DMS153 treated with DMSO at 0.1 percent for 48 hours (cell line): Measurements from ENCODE around the gene TMEM164.
"Not testable (repeated sequence)": the region's sequence is repeated elsewhere in the genome, so short reads cannot be mapped to it uniquely, and the experiment has no call there.

Source experiments
- DNase-seq: peaks from one replicate; lab custom pipeline; 2025; ENCODE audit not compliant: unreplicated experiment; lab: John Stamatoyannopoulos, UW

Gene TMEM164

DNA sequence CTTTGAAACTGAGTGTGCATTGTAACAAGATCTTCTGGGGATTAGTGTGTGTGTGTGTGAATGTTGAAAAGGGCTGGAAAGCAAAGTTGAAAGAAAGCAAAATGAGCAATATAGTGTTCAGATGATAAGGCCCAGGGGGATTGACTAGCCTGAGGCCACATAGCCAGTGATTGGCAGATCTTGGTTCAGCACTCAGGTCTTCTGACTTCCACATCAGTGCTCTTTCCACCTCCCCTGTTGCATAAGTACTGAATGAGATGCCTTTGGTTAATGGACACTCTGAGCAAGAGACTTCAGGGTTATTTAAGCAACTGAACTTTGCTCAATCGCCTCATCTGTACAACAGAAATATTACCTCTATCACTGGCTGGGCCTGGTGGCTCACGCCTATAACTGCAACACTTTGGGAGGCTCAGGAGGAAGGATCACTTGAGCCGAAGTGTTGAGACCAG is 120.4 kb downstream of the TMEM164 start:
- DNase-seq, result no peak

DNA sequence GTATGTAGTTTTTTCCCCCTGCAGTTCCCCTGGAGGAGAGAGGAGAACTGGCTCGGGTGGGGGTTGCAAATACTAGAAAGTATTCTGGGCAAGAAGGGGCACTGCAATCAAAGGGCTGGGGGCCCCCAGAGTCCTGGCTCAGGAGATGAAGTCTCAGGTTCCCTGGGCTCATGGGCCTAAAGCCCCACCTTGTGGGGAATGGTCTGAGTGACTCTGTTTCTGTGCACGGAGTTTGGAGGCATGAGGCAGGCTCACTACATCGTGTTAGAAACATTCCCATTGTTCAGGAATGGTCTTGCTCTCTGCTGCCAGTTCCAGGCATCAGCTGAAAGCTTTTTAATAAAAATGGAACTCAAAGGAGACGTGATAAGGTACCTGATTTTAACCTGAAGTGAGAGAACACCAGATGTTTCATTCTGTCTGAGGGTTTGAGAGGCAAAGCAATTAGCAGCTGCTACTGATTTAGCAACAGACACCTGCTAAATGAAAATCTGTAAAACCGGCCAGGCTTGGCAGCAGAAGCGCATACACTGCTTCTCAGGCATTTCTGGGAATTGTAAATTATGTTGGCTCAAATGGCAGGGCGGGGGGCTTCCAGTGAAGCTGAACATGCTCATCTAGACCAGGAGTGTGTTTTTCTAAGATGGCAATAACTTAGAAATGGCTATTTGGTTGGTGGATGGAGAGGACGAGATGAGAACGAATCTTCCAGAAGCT is 122.7 kb downstream of the TMEM164 start:
- DNase-seq, result no peak

DNA sequence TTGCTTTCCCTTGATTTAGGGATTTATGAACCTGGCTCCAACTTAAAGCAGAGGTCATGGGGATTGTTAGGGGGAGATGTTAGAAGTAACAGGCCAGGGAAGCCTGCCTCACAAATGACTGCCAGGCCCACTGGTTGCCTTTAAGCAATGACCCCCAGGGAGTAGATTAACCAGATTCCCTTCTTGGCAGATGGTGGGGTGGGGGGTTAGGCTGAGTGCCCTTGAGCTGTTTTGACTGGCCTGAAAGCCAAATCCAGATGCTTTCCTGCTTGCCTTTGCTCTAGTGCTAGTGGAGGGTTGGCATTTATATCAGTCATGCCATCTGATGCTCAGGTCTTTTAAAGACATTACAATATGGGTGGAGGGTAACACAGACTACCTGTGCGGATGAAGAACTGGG is 128.1 kb downstream of the TMEM164 start:
- no peak for DNase-seq

DNA sequence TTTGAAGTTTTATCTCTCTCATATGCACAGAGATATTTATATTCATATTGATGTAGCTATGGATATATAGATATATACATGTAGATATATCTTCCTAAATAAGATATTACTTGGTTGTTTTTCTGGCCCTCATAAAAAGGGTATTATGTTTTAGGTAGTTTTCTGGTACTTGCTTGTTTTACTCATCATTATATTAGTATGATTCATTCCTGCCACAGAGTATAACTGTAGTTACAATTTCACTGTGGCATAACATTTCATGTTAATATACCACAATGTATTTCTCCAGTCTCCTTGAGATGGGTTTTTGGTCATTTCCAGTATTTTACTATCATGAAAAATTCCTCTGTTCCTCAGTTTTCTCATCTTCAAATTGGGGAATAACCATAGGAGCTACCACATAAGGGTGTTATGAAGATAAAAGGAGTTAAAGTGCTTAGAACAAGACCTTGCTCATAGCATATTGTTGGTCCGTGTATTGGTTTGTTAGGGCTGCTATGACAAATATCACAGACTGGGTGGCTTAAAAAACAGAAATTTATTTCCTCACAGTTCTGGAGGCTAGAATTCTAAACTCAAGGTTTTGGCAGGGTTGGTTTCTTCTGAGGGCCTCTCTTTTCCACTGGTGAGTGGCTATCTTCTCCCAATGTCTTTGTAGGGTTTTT is 129.7 kb downstream of the TMEM164 start:
- no peak for DNase-seq

DNA sequence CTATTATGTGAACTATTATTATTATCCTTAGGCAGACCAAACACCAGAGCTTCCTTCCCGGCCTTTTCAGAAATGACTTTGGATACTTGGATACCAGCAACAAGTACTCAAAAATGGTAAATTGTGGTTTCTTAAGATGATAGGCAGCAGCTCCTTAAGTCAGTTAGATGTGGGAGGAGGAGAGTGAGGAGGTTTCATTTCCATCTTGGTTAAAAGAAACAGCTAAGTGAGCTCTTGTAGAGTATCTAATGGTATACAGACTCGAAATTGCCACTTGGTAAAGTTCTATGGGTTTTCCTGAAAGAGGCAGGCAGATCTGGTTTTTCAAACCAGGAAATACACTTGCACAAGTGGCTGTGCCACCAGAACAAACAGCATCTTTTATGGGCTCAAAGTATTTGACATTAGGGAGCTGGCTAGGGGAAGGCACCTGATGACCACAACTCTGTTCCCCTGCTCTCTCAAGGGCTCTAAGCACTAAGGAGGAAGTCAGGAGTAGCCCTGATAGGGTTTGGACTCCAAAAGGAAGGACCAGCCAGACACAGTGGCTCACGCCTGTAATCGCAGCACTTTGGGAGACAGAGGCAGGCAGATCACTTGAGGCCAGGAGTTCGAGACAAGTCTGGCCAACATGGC is 130.9 kb downstream of the TMEM164 start:
- no peak for DNase-seq

DNA sequence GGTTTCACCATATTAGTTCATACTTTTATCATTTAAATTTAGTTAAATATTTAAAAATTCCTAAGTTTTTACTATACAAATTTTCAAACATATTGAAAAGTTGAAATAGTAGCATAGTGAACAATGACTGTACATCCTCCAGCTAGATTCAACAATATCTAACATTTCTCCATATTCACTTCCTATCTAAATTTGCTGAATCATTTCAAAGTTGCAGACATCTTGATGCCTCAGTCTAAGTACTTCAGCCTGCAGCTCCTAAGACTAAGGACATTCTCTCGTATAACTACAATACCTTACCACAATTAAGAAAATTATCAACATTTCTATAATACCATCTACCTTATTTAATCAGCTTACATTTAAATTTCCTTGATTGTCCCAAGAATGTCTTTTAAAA is 132.7 kb downstream of the TMEM164 start:
- no peak for DNase-seq

DNA sequence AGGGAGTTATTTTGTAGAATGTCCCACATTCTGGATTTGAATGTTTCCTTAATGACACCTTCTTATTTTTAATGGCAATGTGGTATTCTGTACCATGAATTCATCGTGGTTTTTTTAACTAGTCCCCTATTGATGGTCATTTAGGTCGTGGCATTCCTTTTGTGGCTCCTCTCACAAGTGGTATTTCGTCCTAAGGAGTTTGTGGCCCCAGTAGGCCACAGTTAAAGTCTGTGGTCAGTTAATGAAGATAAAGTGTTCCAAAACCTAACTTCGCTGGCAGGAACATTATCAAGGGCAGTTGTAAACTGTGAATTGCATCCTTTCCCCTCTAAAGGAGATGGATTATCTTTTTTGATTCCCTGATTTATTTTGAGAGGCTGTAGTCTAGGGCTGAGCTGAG is 133.2 kb downstream of the TMEM164 start:
- DNase-seq, result no peak

DNA sequence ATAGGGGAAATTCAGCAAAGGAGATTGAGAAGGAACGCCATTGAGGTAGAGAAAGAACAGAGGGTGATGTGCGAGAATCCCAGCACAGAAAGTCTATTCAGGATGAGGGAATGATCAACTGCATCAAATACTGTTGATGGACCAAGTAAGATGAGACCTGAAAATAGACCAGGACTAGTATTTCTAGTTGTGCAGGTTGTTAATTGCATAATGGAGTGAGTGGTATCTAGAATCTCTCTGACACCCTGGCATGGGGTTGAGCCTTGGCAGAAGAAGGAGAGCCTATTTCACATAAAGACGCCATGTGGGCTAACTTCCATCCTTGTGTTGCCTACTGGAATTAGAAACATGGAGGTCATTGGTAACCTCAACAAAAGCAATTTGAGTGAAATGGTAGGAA is 135.6 kb downstream of the TMEM164 start:
- DNase-seq, result no peak

DNA sequence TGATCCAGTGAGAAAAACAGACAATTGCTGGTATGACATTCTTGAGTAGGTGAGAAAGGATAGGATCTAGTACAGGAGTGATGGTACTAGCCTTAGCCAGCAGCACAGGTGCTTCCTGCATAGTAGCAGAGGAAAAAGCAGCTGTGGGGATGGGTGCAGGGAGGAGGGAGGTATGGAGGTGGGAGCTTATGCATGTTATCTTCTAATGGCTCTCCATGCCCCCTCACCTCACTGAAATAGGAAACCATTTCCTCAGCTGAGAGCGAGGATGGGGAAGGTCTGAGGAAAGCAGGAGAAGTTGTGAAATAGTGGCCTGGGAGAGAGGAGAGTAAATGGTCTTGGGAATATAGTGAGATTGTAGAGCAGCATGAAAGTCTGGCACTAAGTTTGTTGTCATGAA is 136.3 kb downstream of the TMEM164 start:
- DNase-seq, result no peak

DNA sequence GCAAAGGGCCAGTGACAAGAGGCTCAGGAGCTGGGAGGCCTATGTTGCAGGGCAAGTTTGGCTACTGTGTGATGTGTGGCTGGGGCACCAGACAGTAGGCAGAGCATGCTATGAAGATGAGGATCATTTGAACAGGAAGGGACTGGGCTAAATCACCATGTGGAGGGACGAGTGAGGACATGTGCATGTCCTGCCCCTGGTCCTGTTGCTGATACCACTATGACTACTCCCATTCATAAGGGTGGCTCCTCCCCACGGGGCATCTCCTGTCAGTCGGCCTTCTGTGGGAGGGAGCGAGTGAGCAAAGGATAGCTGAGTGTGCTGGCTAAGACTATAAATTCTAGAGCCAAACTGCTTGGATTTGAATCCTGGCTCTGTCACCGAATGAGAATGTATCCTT is 139.2 kb downstream of the TMEM164 start:
- DNase-seq, result no peak

DNA sequence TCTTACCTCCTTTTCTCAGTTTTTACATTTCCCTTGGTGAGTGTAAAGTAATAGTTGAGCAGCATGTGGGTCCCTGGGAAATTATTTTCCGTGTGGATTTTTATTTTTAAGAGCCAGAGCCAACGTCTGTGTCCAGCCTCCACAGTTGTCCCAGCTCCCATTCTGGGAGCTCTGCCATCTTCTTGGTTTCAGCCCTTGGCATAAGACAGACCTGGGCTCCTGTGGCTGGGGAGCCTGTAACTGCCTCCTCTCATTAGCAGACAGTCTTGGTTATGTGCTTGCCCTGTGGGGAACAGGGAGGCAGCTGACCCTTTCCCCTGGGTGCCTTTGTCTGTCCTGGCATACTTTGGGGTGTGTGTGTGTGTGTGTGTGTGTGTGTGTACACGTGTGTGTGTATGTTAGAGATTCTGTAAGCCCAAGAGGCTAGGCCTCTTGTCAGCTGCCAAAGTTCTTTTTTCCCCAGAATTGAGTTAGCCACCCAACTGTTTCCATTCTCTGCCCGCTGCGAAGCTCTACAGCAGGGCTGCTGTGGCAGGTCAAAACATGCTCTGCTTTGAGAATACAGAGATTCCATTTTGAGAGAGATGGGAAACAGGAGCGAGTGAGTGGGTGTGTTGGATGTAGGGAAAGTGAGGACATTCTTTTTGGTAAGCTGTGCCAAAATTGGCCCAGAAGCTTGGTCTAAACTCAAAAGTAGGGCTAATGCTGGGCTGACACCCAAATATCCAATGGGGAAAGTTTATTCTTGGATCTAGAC is 140.7 kb downstream of the TMEM164 start:
- no peak for DNase-seq

DNA sequence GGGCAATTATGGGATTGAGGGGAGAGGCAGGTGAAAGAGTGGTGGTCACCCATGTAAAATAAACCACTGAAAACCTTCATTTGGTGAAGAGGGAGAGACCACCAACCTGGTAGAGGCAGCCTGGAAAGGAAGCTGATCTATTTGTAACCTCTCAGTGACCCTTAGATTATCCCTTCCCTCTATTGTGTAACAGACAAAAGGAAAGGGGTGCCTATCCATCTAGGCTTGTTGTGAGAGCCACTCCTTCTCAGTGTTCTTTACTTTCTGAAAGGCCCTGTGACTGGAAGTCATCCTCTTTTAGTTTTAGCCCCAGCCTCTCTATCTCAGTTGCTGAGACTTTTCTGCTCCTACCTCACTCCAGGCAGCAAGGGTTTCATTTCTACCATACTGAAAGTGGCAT is 142.4 kb downstream of the TMEM164 start:
- no peak for DNase-seq

DNA sequence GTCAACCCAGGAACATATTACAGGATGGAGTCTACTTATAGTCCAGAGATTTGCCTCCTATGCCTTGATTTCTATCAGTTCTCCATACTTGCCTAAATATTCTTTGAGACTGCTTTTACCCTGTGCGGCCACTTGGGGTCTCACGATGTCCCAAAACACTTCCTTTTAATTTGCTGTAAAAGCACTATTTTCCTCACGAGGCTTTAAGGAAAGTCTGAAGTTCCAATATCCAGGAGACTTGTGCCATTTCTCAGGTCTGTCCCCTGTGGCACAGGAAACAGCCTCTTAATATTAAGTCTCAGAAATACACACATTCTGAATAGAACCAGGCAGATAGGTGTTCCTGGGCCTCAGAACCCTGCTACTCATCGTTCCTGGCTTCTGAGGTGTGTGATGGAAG is 142.9 kb downstream of the TMEM164 start:
- no peak for DNase-seq

DNA sequence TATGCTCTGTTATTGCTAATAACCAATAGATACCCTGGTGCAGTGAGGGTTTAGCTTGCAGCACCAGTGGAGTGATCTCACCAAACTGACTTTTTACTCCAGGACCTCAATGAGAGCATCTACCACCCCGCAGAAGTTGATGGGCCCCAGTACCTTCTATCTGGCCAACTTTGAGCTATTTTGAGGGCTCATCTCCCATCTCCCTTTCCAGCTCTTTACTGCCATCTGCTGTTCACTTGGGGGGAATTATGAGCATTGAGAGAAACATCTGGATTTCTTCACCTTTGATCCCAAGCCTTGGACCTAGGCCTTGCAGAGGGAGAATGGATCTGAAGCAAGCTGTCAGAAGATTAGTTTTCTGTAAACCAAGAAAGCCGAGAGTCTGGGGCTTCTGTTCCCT is 143.6 kb downstream of the TMEM164 start:
- DNase-seq, result no peak

DNA sequence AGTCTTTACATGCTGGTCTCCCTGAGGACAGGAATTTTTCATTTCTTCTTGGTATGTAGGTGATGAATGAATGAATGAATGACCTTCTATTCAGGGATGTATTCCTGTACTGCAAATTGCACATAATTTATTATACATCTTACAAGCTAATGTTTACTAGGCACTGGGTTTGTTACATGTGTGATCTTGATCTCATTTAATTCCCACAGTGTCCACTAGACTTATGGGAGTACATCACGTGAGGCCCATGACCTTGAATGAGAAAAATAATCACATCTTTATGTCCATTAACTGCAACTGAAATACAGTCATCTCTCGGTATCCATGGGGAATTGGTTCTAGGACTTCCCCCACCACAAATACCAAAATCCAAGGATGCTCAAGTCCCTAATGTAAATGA is 150.3 kb downstream of the TMEM164 start:
- DNase-seq, result no peak

DNA sequence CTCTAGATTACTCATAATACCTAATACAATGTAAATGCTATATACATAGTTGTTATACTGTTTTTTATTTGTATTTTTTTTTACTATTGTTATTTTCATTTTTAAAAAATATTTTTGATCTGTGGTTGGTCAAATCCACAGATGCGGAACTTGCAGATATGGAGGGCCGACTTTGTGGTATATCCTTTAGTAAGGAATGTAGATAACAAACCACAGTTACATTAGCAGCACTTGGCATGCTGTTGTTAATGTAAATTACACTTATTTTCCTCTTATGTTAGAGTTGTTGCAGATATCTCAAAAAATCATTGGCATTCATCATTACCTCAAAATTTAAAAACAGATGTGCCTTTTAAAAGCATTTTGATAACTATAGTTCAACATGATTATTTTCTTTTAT is 151.0 kb downstream of the TMEM164 start:
- no peak for DNase-seq

DNA sequence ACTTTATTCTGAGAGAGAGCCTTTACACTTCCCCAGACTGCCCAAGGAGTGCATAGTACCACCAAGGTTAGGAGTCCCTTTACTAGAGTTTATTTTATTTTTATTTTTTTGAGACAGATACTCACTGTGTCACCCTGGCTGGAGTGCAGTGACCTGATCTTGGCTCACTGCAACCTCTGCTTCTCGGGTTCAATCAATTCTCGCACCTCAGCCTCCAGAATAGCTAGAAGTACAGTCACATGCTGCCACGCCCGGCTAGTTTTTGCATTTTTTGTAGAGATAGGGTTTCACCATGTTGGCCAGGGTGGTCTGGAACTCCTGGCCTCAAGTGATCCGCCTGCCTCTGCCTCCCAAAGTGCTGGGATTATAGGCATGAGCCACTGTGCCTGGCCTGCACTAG is 151.4 kb downstream of the TMEM164 start:
- not testable (repeated sequence) for DNase-seq

DNA sequence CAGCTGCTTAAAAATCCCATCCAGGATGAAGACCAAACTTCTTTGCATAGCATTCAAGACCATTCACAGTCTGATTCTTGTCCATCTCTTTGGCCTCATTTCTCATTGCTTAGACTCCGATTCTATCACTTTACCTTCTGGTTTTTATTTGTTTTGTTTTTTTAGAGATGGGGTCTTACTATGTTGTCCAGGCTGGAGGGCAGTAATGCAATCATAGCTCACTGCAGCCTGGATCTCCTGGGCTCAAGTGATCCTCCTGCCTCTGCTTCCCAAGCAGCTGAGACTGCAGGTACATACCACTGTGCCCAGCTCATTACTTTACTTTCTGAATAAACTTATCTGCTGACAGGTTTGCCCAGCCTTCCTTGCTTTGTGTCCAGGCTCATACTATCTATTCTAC is 152.8 kb downstream of the TMEM164 start:
- DNase-seq, result no peak

DNA sequence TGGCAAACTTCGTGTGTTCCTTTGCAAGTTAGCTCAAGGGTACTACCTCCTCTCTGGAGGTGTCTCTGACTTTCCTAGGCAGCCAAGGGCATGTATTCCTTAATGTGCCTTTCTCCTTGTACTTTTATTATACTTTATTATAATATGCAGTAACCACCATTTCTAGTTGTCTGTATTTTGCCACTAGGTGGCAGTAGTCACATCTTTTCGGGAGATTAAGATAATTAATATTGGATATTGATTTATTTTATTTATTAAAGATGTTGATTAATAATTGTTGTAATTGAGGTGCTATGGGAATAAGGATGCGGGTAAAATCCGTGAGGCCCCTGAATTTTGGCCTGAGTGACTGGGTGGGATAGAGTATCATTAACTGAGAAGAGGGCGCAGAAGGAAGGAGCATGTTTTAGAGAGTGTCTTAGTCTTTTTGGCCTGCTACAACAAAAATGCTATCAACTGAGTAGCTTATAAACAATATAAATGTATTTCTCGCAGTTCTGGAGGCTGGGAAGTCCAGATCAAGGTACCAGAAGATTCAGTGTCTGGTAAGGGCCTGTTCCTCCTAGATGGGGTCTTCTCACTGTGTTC is 153.3 kb downstream of the TMEM164 start:
- no peak for DNase-seq

DNA sequence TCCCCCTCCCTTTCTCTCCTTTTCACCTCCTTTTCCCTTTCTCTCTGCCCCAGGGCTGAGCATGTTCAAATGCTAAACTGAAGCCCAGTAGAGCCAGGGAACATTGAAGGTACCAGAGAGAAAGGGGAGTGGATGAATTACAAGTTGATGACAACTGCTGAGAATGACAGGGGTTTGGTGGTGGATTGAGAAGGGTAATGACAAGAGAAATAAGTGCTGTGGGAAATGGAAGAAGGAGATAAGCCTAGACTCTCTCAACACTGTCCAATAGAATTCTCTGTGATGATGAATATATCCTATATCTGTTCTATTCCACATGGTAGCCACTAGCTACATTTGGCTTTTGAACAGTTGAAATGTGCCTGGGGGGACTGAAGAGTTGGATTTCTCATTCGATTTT is 154.5 kb downstream of the TMEM164 start:
- no peak for DNase-seq

DNA sequence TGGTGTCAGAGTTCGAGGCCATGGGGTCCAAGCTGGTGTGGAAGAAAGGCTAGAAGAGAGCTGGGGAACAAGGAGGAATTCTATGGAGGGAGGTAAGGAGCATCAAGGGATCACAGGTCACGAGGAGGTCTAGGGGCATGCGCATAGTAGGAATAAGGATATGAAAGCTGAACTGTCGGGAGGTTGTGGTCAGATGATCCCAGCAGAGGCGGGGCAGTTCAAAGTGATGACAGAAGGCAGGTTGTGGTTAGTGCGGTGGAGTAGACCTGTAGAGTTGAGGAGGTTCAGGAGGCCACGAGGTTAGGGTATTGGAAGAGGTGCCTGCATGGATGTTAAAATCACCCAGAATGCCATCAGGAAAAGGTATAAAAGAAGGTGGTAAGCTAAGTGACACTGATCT is 156.3 kb downstream of the TMEM164 start:
- no peak for DNase-seq
